Right lobe of liver (tissue), 6 donors: ENCODE measurements around the gene NF1. TPM values are rescaled to one million over a fixed set of nuclear protein-coding genes. Genes with fewer than 3 reads are reported as not detected.

Experiments used
- ATAC-seq, 4 donors: fragments of 200-7000 bp; cut with Tn5 transposase; one replicate each; pipeline ENCODE4 v1.9.1; 2020; ENCODE audit warnings: mild to moderate bottlenecking in 4 of 4, moderate library complexity in 4 of 4
- DNase-seq, 3 donors: peaks; one replicate each; pipeline ENCODE4 v3.0.0-alpha.2; 2020
- H3K27ac ChIP-seq, 3 donors: fragments of 200-600 bp; one replicate each; pipeline ENCODE4 v1.8.0; 2022
- H3K27me3 ChIP-seq, 2 donors: fragments of 200-600 bp; one replicate each; pipeline ENCODE4 v1.8.0; 2022
- H3K36me3 ChIP-seq, 4 donors: fragments of 200-600 bp; sonication (generic) in 1 of 4; one replicate each; pipeline versions ENCODE4 v1.5.1 to v1.8.0; 2017 to 2022; ENCODE audit warnings: control low read depth in 1 of 4
- H3K4me1 ChIP-seq, 4 donors: fragments of 200-600 bp; sonication (generic) in 1 of 4; one replicate each; pipeline versions ENCODE4 v1.5.1 to v1.8.0; 2017 to 2022; ENCODE audit warnings: control low read depth in 1 of 4
- H3K4me3 ChIP-seq, 3 donors: fragments of 200-600 bp; one replicate each; pipeline ENCODE4 v1.8.0; 2022
- H3K9me3 ChIP-seq, 4 donors: fragments of 200-600 bp; sonication (generic) in 1 of 4; one replicate each; pipeline versions ENCODE4 v1.5.1 to v1.8.0; 2017 to 2022; ENCODE audit warnings: control low read depth in 1 of 4
- POLR2A ChIP-seq: fragments of 450-650 bp; IDR thresholded peaks from one replicate; pipeline ENCODE4 v1.6.1; 2017; ENCODE audit warnings: antibody characterized with exemption, mild to moderate bottlenecking
- WGBS: methylation state at CpG from one replicate; pipeline ENCODE4 v1.1.6; 2018; ENCODE audit warnings: low coverage, low lambda C conversion rate; ENCODE audit not compliant: insufficient coverage; ENCODE audit errors: missing lambda C conversion rate; 5-methylcytosine and 5-hydroxymethylcytosine counted together
- intact Hi-C, 2 donors: fragments of 100-400 bp; cut with DNase I; formaldehyde crosslinking; loops; one replicate each; pipeline versions ENCODE4 v1.11.2 to v1.14.1; 2022
- total RNA-seq, 6 experiments: library from RNA; depleted of rRNA in 2 of 6; stranded (reverse); fragments of >200 nt in 2 of 6; fragmentation: NEBNext Ultra II Directional in 3 of 6; extraction: Animal tissue kit (Norgen Biotek cat#: 25700) in 3 of 6; gene quantifications; one replicate each; pipeline versions ENCODE4 v1.1.0 to v1.2.4, GENCODE V29; 2016 to 2023
- TF ChIP-seq, protein P1 (sequence below), 4 donors: fragments of 200-600 bp in 3 of 4; fragments of 450-650 bp in 1 of 4; IDR thresholded peaks; one replicate each; pipeline versions ENCODE4 v1.5.1 to v1.8.0; 2016 to 2022; ENCODE audit warnings: antibody characterized with exemption in 4 of 4, mild to moderate bottlenecking in 2 of 4
- donor health status: DM: no; HTN: yes; CAD: no.
- donor health status: DM: no; HTN: no; CAD: no.
- donor health status: DM: no; HTN: no; CAD: no.
- donor health status: DM: no; HTN: yes; CAD: no.
- donor health status: DM: no; HTN: yes; CAD: no.

The NF1 gene
- total RNA-seq, 6 experiments from 2014 or later: 26.6 to 35.3 (median 30.0) TPM

DNA sequence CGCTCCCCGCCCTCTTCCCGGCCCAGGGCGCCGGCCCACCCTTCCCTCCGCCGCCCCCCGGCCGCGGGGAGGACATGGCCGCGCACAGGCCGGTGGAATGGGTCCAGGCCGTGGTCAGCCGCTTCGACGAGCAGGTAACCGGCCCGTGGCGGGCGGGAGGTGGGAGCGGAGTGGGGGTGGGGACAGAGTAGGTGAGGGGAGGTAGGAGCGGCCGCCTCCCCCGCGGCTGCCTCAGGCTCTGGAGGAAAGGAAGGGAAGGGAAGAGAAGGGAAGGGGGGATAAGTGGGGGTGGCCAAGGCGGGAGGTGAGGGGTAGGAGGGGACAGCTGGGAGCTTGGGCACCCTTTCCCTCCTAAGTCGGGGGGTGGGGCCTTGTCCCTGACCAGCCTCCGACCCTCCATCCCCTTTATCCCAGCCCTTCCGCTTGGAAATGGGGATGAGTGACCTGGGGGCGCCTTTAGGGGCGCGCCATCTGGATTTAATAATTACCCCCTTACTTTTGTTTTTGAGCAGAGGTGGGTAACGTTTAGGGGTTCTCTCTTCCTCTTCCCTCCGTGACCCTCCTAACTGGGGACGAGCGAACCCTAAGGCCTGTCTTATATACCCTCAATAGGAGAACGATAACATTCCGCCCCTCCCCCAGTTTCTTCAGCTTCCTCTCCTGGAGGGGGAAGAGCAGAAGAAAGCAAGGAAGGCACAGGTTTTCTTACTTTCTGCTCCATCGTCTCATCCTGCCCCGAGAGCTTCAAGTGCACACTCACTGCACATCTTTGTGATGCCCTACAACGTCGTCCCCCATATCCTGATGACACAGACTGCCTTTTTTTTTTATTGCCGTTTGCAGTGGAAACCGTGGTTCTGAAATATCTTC, 694 bp downstream of the NF1 start:
- Histone ChIP-seq H3K9me3 (no peaks in the 10 kb centered on the region), H3K4me3 (peak overlapping the region; percentile 65 to 80 (median 70)), H3K27me3 (no peaks in the 10 kb centered on the region), H3K27ac (peak overlapping the region; percentile 68 to 85 (median 83)), H3K4me1 (peaks cover 0 to 11% (median 0%) of the 10 kb centered on the region in 4 donors), H3K36me3 (no peaks in the 10 kb centered on the region)
- ATAC-seq (peak; percentile 37 to 51 (median 47)), DNase-seq (peak; percentile 66 to 72 (median 70))
- intact Hi-C loops: no loop called here
- 1% methylated on average over 41 of the region's 45 CpGs for WGBS
- TF ChIP-seq, protein P1, sequence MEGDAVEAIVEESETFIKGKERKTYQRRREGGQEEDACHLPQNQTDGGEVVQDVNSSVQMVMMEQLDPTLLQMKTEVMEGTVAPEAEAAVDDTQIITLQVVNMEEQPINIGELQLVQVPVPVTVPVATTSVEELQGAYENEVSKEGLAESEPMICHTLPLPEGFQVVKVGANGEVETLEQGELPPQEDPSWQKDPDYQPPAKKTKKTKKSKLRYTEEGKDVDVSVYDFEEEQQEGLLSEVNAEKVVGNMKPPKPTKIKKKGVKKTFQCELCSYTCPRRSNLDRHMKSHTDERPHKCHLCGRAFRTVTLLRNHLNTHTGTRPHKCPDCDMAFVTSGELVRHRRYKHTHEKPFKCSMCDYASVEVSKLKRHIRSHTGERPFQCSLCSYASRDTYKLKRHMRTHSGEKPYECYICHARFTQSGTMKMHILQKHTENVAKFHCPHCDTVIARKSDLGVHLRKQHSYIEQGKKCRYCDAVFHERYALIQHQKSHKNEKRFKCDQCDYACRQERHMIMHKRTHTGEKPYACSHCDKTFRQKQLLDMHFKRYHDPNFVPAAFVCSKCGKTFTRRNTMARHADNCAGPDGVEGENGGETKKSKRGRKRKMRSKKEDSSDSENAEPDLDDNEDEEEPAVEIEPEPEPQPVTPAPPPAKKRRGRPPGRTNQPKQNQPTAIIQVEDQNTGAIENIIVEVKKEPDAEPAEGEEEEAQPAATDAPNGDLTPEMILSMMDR (IDR thresholded peaks at IDR 0.05): no peak
- no peak for TF ChIP-seq POLR2A

DNA sequence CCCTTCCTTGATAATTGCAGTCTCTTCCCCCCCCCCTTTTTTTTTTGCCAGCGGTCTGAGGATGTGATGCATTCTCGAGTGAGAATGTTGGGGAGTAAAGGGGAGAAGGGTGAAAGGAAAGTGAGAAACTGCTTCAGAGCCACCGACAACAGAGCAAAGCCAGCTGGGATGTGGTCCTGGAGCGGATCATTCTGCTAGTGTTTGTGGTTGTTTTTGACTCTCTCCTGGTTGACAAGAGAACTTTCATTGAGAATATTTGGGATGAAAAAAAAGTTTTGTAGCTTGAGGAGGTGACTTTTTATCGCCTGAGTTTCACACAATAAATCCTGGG, 1.3 kb downstream of the NF1 start:
- Histone ChIP-seq H3K36me3 (no peaks in the 10 kb centered on the region), H3K9me3 (no peaks in the 10 kb centered on the region), H3K4me1 (peaks cover 0 to 11% (median 0%) of the 10 kb centered on the region in 4 donors), H3K4me3 (peak overlapping the region; percentile 65 to 80 (median 70)), H3K27me3 (no peaks in the 10 kb centered on the region), H3K27ac (peak overlapping the region in 1 of 3 donors; percentile 85)
- DNase-seq (no peak), ATAC-seq (no peak)
- intact Hi-C loops: no loop called here
- no peak for TF ChIP-seq POLR2A
- TF ChIP-seq, protein P1 (IDR thresholded peaks at IDR 0.05): no peak
- WGBS: 12% methylated on average over 5 of the region's 5 CpGs

DNA sequence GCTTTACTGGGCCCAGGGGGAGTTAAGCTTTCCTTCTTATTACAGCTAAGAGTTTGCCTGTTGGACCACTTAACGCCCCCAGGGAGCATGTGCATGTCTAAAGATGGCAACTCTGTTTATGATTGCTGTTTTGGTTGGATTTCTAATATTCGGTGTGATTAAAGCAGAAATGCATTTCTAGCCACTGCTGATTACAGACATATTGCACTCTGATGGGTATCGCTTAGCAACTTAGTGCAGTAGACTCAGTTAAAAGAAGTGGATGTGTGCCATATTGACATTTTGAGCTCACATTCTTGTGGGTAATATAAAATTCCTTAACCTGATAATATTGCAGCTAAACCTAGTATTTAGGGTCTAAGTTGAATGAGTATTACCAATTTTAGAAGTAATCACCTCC, 4.2 kb downstream of the NF1 start:
- Histone ChIP-seq H3K27me3 (no peaks in the 10 kb centered on the region), H3K36me3 (no peaks in the 10 kb centered on the region), H3K4me1 (peaks cover 0 to 11% (median 0%) of the 10 kb centered on the region in 4 donors), H3K4me3 (no peak overlapping the region), H3K27ac (no peak overlapping the region), H3K9me3 (no peaks in the 10 kb centered on the region)
- intact Hi-C loops: no loop called here
- ATAC-seq (no peak), DNase-seq (no peak)
- no peak for TF ChIP-seq POLR2A
- TF ChIP-seq, protein P1 (IDR thresholded peaks at IDR 0.05): no peak
- WGBS: 96% methylated on average over 3 of the region's 3 CpGs

DNA sequence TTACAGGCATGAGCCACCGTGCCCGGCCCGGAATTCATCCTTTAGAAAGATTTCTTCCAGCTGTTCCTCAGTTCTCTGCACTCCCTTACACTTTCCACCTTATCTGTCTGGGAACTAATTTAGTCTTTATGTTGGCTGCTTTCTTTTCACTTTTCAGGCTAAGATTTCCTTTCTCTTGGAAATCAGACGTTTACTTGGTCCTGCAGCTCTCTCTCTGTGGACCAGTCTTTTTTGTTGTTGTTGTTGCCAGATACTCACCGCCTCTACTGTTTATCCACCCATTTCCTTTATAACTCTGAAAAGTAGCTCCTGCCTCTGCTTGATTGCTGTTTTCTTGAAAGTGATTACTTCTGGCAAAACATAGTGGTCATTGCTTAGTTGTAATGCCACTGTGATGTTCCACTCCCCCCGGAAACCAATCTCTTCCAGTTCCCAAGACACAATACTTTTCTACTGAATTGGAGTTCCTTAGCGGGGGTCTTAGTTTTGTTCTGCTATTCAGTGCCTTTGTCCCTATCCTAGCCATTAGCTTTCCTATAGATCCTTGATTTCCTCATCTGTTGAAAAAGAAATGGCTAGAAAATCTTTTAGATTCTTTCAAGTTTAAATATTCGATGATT, 6.2 kb downstream of the NF1 start:
- no peaks in the 10 kb centered on the region for H3K36me3 ChIP-seq
- TF ChIP-seq, protein P1 (IDR thresholded peaks at IDR 0.05): no peak
- TF ChIP-seq POLR2A: no peak
- DNase-seq: no peak
- peaks cover 0 to 8% (median 0%) of the 10 kb centered on the region in 4 donors for H3K4me1 ChIP-seq
- H3K9me3 ChIP-seq: no peaks in the 10 kb centered on the region
- no peak overlapping the region for H3K27ac ChIP-seq
- no peak for ATAC-seq
- H3K27me3 ChIP-seq: no peaks in the 10 kb centered on the region
- 75% methylated on average over 8 of the region's 8 CpGs for WGBS
- intact Hi-C loops: no loop called here
- no peak overlapping the region for H3K4me3 ChIP-seq
